Measurements from ENCODE around the gene PODXL2.
"Not testable (repeated sequence)": the region's sequence is repeated elsewhere in the genome, so short reads cannot be mapped to it uniquely, and the experiment has no call there.

PODXL2 gene

DNA sequence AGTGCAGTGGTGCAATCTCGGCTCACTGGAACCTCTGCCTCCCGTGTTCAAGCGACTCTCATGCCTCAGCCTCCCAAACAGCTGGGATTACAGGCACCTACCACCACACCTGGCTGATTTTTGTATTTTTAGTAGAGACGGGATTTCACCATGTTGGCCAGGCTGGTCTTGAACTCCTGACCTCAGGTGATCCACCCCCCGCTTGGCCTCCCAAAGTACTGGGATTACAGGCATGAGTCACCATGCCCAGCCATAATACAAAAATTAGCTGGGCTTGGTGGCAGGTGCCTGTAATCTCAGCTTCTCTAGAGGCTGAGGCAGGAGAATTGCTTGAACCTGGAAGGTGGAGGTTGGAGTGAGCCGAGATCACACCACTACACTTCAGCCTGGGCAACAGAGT, 26.0 kb downstream of the PODXL2 start:
- not testable (repeated sequence) for DNase-seq (ENCODE audit: low read depth in 2 of 3, low spot score in 2 of 3)

DNA sequence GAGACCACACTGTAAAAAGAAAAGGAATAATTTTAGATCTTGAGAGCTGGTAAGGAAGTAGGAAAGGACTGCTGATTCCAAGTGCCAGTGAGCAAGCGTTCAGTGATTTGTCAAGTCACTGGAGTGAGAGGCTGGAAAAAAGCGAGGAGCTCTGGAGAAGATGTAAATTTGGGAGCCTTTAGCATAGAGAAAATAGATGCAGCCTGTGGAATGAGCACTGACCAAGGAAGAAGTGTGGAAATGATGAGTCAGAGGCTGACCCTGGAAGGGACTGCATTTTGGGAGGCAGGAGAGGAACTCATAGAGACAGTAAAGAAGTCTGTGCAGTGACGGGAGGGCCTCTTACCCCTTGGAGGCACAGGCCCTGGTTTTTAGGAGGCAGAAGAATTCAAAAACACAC, 26.7 kb downstream of the PODXL2 start:
- no peak for DNase-seq (ENCODE audit: low read depth in 2 of 3, low spot score in 2 of 3)

DNA sequence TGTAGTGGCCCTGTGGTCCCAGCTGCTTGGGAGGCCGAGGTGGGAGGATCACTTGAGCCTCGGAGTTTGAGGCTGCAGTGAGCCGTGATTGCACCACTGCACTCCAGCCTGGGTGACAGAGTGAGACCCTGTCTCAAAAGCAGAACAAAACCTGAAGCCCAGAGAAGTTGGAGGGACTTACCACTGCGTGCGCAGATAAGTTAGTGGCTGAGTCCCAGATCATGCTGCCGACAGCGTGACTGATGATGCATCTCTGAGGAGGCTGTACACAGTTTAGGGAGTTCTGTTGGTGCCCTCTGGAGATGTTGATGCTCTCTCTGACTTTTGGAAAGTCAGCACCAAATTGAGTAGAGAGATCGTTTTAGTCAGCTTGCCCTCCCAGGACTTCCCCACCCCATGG, 27.9 kb downstream of the PODXL2 start:
- no peak for DNase-seq (ENCODE audit: low read depth in 2 of 3, low spot score in 2 of 3)

DNA sequence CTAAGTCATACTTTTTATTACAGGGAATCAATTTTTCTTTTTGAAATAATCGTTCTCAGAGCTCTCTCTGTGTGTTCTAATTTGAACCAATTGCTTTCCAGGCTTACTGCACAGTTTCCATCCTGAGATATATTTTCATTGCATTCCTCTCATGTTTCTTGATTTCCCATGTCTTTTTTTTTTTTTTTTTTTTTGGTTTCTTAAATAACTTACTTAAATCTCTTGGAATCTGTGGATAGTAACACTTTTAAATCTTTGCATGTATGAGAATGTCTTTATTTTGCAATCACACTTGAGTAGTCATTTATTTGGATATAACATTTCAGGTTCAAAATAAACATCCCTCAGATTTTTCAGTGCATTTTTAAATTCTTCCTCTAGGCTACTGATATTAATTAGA, 29.2 kb downstream of the PODXL2 start:
- no peak for DNase-seq (ENCODE audit: low read depth in 2 of 3, low spot score in 2 of 3)

DNA sequence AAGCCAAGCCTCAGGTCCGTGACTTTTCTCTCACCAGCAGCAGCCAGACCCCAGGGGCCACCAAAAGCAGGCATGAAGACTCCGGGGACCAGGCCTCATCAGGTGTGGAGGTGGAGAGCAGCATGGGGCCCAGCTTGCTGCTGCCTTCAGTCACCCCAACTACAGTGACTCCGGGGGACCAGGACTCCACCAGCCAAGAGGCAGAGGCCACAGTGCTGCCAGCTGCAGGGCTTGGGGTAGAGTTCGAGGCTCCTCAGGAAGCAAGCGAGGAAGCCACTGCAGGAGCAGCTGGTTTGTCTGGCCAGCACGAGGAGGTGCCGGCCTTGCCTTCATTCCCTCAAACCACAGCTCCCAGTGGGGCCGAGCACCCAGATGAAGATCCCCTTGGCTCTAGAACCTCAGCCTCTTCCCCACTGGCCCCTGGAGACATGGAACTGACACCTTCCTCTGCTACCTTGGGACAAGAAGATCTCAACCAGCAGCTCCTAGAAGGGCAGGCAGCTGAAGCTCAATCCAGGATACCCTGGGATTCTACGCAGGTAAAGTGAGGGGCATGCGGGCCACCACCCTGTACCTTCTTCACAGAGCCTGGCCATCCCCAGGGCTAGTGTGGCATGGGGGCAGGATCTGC, 31.8 kb downstream of the PODXL2 start:
- no peak for DNase-seq (ENCODE audit: low read depth in 2 of 3, low spot score in 2 of 3)

DNA sequence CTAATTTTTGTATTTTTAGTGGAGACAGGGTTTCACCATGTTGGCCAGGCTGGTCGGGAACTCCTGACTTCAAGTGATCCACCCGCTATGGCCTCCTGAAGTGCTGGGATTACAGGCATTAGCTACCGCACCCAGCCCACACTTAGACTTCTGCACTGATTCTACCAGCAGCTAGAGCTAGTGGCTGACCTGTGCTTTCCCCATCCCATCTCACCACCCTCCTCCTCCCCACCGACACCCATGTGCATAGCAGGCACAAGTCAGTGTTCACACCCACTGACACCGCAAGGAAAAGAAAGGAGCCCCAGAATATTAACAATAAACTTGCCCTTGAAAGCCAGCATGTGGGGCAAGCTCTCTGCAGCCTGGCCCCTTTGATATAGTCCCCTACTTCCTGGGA, 32.6 kb downstream of the PODXL2 start:
- DNase-seq (ENCODE audit: low read depth in 2 of 3, low spot score in 2 of 3) = no peak

DNA sequence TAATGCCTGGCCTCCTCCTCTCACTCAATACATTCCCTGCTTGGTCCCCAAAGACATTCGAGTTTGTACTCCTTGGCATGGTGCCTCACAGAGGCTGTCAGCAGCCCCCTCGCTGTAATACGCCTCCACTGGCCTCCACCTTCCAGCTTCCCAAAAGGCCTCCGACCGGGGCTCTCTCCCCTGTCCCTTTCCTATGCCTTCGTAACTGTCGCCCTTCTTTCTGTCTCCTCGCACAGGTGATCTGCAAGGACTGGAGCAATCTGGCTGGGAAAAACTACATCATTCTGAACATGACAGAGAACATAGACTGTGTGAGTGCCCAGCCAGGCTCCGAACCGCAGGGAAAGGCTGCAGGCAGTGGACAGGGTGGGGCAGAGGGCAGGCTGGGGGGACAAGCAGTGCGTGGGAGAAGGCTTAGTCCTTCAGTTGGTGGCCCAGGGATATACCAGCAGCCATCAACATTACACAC, 33.0 kb downstream of the PODXL2 start:
- no peak for DNase-seq (ENCODE audit: low read depth in 2 of 3, low spot score in 2 of 3)

DNA sequence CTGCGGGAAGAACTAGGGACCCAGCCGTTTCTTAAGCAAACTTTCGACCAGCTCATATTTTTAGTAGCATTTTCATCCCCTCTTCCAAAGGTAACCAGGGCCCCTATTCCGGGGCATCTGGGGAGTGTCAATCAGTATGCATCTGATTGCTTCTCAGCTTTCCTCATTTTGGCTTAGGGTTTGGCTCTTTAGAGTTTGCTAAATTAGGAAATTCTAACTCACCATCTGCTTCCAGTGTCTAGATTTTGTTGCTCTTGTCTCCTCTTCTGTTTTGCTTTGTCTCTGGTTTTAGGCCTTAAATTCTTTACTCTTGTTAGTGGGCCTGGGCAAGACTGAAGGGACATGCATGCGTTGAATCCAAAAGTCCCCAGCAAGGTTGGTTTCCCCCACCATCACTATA, 34.2 kb downstream of the PODXL2 start:
- DNase-seq (ENCODE audit: low read depth in 2 of 3, low spot score in 2 of 3) = no peak

DNA sequence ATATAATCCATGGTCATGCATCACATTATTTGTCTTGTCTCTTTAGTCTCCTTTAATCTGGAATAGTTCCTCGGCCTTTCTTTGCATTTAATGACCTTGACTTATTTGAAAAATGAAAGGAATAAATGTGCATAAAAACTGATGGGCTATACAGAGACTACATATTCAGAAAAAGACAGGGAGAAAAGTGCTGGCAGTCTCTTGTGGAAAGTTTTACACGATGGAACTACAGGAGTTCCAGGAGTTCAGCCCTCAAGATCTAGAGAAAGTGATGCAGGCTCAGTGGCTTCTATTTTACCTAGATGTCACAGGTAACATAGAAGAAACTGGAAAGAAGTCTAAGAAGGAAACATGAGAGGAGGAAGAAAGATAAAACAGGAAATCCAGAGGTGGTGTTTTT, 36.2 kb downstream of the PODXL2 start:
- no peak for DNase-seq (ENCODE audit: low read depth in 2 of 3, low spot score in 2 of 3)

DNA sequence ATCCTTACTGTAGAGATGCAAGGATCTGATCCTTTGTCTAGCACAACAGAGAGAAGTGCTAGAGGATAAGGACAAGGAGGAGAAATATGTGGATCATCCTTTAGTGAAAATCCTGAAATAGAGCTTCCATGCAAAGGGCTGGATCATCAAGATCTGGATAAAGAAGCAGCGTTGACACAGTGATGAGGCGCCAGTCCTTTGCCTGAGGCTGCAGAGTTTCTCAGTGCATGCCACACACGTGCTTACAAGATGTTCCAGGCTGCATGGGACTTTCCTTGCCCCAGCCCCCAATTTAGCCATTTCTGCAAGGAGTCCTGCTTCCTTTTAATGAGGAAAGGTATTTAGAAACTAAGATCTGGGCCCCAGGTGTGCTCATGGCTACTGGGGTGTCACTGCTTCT, 36.6 kb downstream of the PODXL2 start:
- DNase-seq (ENCODE audit: low read depth in 2 of 3, low spot score in 2 of 3) = no peak

DNA sequence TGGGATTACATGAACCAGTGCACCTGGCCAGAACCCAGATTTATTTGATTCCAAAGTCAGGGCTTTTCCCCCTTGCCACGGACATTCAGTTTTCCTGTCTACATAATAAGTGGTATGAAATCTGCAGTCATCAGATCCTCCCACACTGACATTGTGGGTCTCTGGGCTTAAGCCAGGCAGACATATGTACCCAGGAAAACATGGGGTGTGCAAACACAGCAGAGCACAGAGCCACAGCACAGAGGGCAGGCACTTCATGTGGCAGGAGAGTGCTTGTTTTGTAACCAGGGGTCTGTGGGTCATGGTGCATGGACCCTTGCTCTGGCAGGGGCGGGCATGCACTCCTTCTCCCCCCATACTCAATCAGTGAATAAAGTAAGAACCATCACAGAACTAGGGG, 37.7 kb downstream of the PODXL2 start:
- DNase-seq (ENCODE audit: low read depth in 2 of 3, low spot score in 2 of 3) = no peak

DNA sequence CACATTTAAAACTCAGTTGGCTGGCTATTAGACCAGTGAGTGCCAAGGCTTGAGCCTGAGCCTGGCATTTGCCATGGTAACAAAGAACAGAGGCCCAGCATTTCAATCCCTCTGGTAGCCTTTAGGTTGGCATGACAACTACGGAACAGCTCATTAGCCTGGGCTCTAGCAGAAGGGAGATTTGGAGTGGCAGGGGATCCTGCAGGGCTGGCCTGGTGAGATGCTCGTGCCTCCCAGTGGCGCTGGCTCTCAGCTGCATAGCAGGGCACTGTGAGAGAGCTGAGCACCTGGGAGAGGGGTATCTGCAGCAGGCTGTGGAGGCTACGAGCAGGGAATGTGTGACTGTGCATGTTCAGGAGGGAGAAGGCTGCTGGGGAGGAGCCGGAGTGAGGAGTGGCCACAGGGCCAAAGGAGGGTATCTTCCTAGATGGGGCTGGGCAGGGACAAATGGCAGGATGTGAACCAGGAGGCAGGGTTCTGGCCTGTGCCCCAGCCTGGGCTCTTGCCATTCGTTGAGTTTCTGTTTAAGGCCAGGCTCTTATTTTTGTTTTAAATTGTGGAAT, 38.2 kb downstream of the PODXL2 start:
- DNase-seq (ENCODE audit: low read depth in 2 of 3, low spot score in 2 of 3) = no peak

DNA sequence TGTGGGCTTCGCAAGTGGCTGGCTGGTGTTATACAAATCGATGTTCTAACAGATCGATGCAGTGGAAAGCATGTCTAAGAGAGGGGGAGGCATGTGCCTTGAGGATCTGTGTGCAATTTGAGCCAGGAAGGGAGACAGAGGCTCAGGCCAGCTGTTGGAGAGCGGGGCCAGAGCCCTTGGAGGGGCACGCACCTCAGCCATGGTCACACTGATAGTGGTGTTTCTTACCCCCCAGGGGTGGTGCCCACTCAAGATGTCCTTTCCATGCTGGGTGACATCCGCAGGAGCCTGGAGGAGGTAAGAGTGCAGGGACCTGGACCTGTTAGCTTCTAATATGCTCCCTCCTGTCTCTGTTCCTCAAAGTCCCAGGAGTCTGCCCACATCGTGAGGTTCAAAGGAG, 39.9 kb downstream of the PODXL2 start:
- no peak for DNase-seq (ENCODE audit: low read depth in 2 of 3, low spot score in 2 of 3)

DNA sequence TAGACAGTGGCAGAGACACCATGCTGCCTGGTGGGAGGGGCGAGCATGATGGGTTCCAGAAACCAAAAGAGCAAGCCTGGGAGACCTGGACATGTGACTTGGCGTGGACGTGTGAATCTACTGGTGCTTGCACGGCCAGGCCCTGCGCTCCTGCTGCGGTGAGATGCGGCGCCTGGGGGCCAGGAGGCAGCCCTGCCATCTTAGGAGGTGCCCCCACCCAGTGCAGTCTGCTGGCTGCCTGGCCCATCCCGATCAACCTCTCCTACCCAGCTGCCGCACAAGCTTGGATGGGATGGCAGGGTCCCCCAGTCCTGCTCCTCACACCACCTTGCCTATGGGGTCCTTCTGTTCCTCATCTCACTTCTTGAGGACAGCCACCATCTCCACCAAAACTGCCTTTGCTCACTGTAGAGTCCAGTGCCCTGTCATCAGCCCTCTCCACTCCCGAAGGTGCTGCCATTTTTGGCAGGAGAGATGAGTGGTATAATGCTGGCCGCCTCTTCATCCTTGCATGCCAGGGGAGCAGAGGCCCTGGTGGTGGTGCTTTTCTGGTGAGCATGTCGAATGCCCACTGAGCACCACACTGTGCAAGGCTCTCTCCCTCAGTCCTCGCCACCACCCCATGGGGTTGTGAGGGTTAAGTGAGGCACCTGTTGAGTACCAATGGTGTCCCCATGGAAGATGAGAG, 40.7 kb downstream of the PODXL2 start:
- DNase-seq (ENCODE audit: low read depth in 2 of 3, low spot score in 2 of 3) = no peak

DNA sequence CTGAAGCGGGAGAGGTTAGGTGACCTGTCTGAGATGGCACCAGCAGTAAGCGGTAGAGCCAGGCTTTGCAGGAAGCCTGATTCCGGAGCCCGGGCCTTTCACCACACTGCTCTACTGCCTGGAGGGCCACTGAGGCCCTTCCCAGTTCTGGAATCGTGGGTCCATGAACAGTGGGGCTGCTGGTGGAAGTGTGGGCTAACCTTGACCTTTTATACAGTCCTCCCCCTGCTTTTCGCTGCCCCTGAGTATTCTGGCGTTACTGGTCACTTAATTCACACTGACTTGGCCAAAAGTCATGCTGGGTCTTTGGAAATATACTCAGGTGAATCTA, 41.2 kb downstream of the PODXL2 start:
- no peak for DNase-seq (ENCODE audit: low read depth in 2 of 3, low spot score in 2 of 3)

DNA sequence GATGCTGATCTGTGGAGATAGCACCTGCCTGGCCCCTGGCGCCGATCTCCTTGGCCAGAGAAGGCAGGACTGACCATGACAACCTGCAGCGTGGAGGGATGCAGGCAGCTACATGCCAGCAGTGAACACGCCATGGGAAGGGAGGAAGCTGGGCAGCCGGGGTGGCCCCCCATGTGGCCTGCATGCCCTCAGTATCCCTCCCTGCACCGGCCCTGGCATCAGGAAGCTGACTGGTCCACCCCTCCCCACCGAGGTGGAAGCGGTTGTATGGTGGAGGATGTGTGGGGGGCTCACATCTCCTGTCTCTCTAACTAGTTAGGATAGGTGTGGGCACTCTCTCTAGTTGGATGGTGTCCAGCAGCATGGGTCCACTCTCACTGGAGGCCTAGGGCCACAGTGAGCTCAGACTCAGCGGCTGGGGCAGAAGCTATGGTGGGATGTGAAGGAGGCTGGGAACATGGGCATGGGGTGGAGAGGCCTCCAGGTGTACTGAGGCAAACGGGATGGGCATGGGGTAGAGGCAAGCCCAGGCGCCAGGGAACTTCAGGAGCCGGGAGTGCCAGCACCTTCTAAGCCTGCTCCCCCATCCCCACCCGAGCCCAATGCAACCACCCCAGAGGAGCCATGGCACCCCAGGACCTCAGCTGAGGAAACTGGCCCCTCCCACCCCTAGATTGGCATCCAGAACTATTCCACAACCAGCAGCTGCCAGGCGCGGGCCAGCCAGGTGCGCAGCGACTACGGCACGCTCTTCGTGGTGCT, 42.0 kb downstream of the PODXL2 start:
- DNase-seq (ENCODE audit: low read depth in 2 of 3, low spot score in 2 of 3) = no peak

DNA sequence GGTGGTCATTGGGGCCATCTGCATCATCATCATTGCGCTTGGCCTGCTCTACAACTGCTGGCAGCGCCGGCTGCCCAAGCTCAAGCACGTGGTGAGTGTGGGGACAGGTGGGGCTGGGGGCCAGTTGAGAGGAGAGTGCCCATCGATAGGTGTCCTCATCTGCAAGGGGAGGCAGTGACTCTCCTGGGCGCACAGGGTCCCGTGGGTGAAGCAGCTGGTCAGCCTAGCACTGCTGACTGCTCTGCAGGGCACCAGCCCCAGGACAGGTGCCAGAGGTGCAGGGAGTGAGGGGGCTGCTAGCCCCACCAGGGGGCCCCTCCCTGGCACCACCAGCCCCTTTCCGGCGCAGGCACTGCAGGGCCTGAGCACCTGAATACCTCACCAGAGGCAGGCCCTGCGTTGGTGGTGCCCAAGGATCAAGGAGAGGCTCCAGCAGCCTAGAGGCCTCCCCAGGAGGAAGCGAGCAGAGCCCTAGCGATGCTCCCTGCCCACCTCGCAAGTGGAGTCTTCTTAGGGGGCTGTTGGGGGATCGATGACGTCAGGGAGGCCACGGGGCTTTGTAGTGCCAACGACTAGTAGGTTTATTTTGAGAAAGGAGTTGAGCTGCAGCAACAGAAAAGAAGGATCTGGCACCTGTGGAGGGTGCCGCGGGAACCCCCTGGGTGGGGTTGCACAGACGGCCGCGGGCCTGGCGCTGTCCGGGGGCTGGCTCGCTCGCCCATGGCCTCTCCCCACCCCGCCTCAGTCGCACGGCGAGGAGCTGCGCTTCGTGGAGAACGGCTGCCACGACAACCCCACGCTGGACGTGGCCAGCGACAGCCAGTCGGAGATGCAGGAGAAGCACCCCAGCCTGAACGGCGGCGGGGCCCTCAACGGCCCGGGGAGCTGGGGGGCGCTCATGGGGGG, 42.8 kb downstream of the PODXL2 start:
- DNase-seq (ENCODE audit: low read depth in 2 of 3, low spot score in 2 of 3) = peak in 1 of 3 experiments; percentile 19

DNA sequence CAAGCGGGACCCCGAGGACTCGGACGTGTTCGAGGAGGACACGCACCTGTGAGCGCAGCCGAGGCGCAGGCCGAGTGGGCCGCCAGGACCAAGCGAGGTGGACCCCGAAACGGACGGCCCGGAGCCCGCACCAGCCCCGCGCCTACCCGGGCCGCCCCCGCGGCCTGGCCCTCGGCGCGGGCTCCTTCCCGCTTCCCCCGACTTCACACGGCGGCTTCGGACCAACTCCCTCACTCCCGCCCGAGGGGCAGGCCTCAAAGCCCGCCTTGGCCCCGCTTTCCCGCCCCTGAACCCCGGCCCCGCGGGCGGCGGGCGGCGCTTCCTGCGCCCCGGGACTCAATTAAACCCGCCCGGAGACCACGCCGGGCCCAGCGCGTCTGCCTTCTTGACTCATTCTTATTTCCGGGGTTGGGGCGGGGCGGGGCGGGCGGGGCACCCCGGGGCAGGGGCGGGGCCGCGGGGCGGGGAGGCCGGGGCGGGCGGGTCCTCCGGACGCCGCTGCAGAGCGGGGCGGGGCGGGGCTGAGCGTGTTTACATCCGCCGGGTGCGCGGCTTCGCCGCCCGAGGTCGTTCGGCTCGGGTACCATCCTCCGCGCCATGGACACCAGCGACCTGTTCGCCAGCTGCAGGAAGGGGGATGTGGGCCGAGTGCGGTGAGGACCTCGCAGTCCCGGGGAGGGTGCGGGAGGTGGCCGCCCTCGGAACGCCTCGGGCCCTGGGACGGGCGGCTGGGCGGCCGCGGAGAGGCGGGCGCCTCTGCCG, 43.6 kb downstream of the PODXL2 start, which contains the start of gene ABTB1:
Gene ABTB1 (plus strand): TSS at position 524 of the 762 bp plus-strand sequence. CDS start 74 bp downstream, at position 598.
- peak; percentile 59 to 68 (median 65) for DNase-seq (ENCODE audit: low read depth in 2 of 3, low spot score in 2 of 3)

DNA sequence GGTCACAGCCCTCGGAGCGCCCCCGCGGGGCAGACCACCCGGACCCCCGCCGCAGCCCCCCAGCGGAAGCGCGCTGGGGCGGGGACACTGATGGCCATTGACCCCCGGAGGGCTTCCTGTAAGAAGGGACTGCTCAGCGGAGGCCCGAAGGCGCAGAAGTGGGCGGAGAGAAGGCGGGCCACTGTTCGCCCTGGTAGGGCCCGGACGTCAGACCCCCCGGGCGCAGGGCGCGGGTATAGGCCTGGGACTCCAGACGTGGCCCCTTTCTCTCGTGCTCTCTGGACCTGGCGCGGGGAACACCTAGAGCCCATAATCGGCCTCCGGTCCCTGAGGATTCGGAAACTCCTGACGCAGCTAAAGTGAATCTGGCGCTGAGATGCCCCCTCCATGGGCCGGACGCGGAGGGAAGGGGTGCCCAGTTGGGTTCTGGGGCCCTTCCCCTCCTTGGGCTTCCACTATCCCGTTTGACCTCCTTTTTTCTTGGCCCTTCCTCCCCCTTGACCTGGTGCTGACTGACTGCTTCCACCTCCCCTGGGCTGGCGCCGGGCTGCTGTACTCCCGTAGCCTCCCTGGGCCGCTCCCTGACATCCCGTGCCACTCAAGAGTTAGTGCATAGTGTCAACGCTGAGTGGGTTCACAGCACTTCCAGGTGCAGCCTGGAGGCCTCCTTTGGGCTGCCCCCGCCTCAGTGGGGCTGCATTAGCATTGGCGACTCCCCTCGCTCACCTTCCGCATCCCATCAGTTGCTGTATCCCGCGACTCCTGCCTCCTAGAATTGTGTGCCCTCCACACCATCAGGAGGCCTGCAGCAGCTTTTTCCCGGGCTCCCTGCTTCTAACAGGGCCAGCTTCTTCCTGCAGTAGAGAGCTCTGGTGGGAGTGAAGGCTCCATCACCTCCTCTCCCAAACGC, 44.5 kb downstream of the PODXL2 start:
- peak in 2 of 3 experiments; percentile 22 to 27 for DNase-seq (ENCODE audit: low read depth in 2 of 3, low spot score in 2 of 3)
